WTC11 (cell line): ENCODE results near the gene THSD7B. TPM values are rescaled to one million over a fixed set of nuclear protein-coding genes. Genes with fewer than 3 reads are reported as not detected.

ENCODE experiments used
- ATAC-seq: fragments of 200-7000 bp; cut with Tn5 transposase; 2 replicates; pipeline ENCODE4 v1.10.0; 2021; ENCODE audit warnings: mild to moderate bottlenecking, moderate library complexity
- CTCF ChIA-PET: fragments of 300-600 bp; sonication (Branson Sonifier 250); formaldehyde crosslinking; loops from one replicate; lab custom pipeline; 2021; ENCODE audit warnings: antibody characterized with exemption; lab: Charles Lee
- POLR2A ChIA-PET: fragments of 350-600 bp; sonication (Branson Sonifier 250); formaldehyde crosslinking; loops from one replicate; lab custom pipeline; 2021; ENCODE audit warnings: antibody characterized with exemption; lab: Charles Lee
- DNase-seq: peaks from one replicate; pipeline ENCODE4 v3.0.0; 2021; ENCODE audit warnings: low spot score
- H3K27ac Mint-ChIP-seq: 2 replicates; pipeline ENCODE4 v1.8.0; 2021; ENCODE audit warnings: mixed read lengths
- H3K27me3 Mint-ChIP-seq: 2 replicates; pipeline ENCODE4 v1.8.0; 2021; ENCODE audit warnings: low read depth, mild to moderate bottlenecking, moderate library complexity, mixed read lengths
- H3K36me3 Mint-ChIP-seq: 2 replicates; pipeline ENCODE4 v1.8.0; 2021; ENCODE audit warnings: mixed read lengths
- H3K4me1 Mint-ChIP-seq: 2 replicates; pipeline ENCODE4 v1.8.0; 2022; ENCODE audit warnings: mixed read lengths
- H3K4me3 Mint-ChIP-seq: 2 replicates; pipeline ENCODE4 v1.8.0; 2021; ENCODE audit warnings: mild to moderate bottlenecking, moderate library complexity, mixed read lengths
- H3K9me3 Mint-ChIP-seq: 2 replicates; pipeline ENCODE4 v1.8.0; 2021; ENCODE audit warnings: mixed read lengths
- ELF4 ChIP-seq: sonication (generic); formaldehyde crosslinking; IDR thresholded peaks from 2 replicates; pipeline ENCODE4 v1.8.1; 2022; ENCODE audit warnings: low read depth, mild to moderate bottlenecking, moderate library complexity, missing genetic modification reagents
- GRHL2 ChIP-seq: fragments of 250-450 bp; sonication (Bioruptor Pico); IDR thresholded peaks from 2 replicates; pipeline ENCODE4 v1.8.0; 2022; ENCODE audit warnings: mild to moderate bottlenecking, moderate library complexity; ENCODE audit not compliant: insufficient replicate concordance, severe bottlenecking
- IRF1 ChIP-seq: sonication (generic); formaldehyde crosslinking; IDR thresholded peaks from 2 replicates; pipeline ENCODE4 v1.8.0; 2023; ENCODE audit warnings: missing genetic modification reagents
- IRF2 ChIP-seq: sonication (generic); formaldehyde crosslinking; IDR thresholded peaks from 2 replicates; pipeline ENCODE4 v1.8.0; 2022; ENCODE audit warnings: low read depth, missing genetic modification reagents, borderline replicate concordance
- NFATC4 ChIP-seq: fragments of 250-450 bp; sonication (Bioruptor Pico); IDR thresholded peaks from 2 replicates; pipeline ENCODE4 v1.9.0; 2021; ENCODE audit warnings: mild to moderate bottlenecking
- ZBTB43 ChIP-seq: sonication (generic); formaldehyde crosslinking; IDR thresholded peaks from 2 replicates; pipeline ENCODE4 v1.8.1; 2023; ENCODE audit warnings: mild to moderate bottlenecking, missing genetic modification reagents
- ZNF138 ChIP-seq: sonication (generic); formaldehyde crosslinking; conservative IDR thresholded peaks from 2 replicates; pipeline ENCODE4 v1.8.1; 2022; ENCODE audit warnings: mild to moderate bottlenecking, moderate library complexity, missing genetic modification reagents
- ZNF232 ChIP-seq: sonication (generic); formaldehyde crosslinking; IDR thresholded peaks from 2 replicates; pipeline ENCODE4 v1.8.0; 2022; ENCODE audit warnings: mild to moderate bottlenecking, missing genetic modification reagents
- ZNF532 ChIP-seq: fragments of 250-450 bp; sonication (Bioruptor Pico); IDR thresholded peaks from 2 replicates; pipeline ENCODE4 v1.9.0; 2021; ENCODE audit warnings: mild to moderate bottlenecking, borderline replicate concordance
- ZNF671 ChIP-seq: fragments of 250-450 bp; sonication (Bioruptor Pico); IDR thresholded peaks from 2 replicates; pipeline ENCODE4 v1.8.0; 2021; ENCODE audit warnings: mild to moderate bottlenecking
- ZSCAN18 ChIP-seq: fragments of 250-450 bp; sonication (Bioruptor Pico); IDR thresholded peaks from 2 replicates; pipeline ENCODE4 v2.1.2; 2022; ENCODE audit warnings: mild to moderate bottlenecking, moderate library complexity
- total RNA-seq: library from RNA; stranded (reverse); gene quantifications from 3 replicates; pipeline ENCODE4 v1.2.3, GENCODE V29; 2021
- TF ChIP-seq, protein P1 (sequence below): sonication (generic); formaldehyde crosslinking; IDR thresholded peaks from 2 replicates; pipeline ENCODE4 v1.8.1; 2023; ENCODE audit warnings: mild to moderate bottlenecking, missing genetic modification reagents, moderate library complexity
- TF ChIP-seq, protein P2 (sequence below): fragments of 250-450 bp; sonication (Bioruptor Pico); IDR thresholded peaks from 2 replicates; pipeline ENCODE4 v1.9.0; 2021; ENCODE audit warnings: mild to moderate bottlenecking

The THSD7B gene
- total RNA-seq, 1 experiment from 2014 or later = 2.9 TPM

DNA sequence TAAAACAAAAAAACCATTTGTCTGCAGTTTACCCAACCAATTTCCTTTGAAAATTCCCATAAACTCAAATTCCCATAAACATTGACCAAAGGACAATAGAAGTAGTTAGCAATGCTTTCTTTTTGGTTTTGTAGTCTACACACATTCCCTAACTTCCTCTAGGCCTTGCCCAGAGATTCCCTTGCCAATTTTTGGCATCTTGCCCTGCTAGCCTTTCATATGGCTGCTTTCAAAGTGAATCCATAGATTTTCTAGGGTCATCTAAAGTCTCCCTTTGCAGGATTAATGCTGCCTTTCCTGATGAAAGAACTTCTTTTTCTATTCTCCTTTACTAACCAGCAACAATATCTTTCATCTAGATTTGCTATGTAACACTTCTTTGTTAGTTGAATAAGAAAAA is 33.4 kb downstream of the THSD7B start (continued):
- TF ChIP-seq ZSCAN18 (CRISPR knock-in tag) (no peak), ZBTB43 (CRISPR knock-in tag) (no peak), ZNF671 (CRISPR knock-in tag) (no peak), IRF1 (CRISPR knock-in tag) (no peak)

DNA sequence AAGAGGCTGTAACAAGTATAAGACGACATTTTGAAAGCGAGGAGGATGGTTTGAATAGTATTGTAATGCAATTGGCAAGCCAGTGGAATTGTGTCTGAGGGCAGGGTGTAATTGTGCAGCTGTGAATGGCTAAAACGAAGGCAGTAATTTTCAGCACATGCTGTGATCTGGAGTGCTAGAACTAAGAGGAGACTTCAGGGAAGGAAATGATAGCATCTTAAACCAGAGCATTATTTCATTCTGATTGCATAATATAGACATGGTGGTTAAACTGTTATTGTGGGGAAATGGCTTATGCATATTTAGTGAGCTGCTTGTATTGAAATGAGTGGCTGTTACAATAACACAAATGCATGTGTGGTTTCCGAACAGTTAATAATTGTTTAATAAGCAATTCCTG is 36.3 kb downstream of the THSD7B start:
- POLR2A ChIA-PET = no interaction called here
- TF ChIP-seq ZNF532 (no peak), ELF4 (CRISPR knock-in tag) (no peak)
- TF ChIP-seq, all 79 proteins: peak for 0
- peaks cover 10% of the 10 kb centered on the region for H3K4me1 Mint-ChIP-seq
- H3K27ac Mint-ChIP-seq = no peak overlapping the region
- ATAC-seq = no peak
- no peak for DNase-seq
- H3K27me3 Mint-ChIP-seq = no peaks in the 10 kb centered on the region
- CTCF ChIA-PET = no interaction called here
- no peak overlapping the region for H3K4me3 Mint-ChIP-seq
- peaks cover 15% of the 10 kb centered on the region for H3K9me3 Mint-ChIP-seq
- no peaks in the 10 kb centered on the region; the same call in 1 of the 2 replicates for H3K36me3 Mint-ChIP-seq

GRCh38 chr2:136809998-136810397 is 44.7 kb downstream of the THSD7B start:
- POLR2A ChIA-PET = no interaction called here
- DNase-seq = no peak
- peaks cover 14% of the 10 kb centered on the region for H3K9me3 Mint-ChIP-seq
- no peak overlapping the region for H3K4me3 Mint-ChIP-seq
- no peak overlapping the region for H3K27ac Mint-ChIP-seq
- no peak for ATAC-seq
- CTCF ChIA-PET = interaction anchor here (1.3 kb wide), 1 partner anchor 14 kb away, joined by 4 read pairs; no protein-coding TSS in a partner anchor
- TF ChIP-seq ZNF138 (CRISPR knock-in tag) = no peak
- TF ChIP-seq, protein P1, sequence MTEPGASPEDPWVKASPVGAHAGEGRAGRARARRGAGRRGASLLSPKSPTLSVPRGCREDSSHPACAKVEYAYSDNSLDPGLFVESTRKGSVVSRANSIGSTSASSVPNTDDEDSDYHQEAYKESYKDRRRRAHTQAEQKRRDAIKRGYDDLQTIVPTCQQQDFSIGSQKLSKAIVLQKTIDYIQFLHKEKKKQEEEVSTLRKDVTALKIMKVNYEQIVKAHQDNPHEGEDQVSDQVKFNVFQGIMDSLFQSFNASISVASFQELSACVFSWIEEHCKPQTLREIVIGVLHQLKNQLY (CRISPR knock-in tag) = no peak
- TF ChIP-seq IRF2 (CRISPR knock-in tag) = no peak
- TF ChIP-seq, protein P2, sequence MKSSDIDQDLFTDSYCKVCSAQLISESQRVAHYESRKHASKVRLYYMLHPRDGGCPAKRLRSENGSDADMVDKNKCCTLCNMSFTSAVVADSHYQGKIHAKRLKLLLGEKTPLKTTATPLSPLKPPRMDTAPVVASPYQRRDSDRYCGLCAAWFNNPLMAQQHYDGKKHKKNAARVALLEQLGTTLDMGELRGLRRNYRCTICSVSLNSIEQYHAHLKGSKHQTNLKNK (CRISPR knock-in tag) = no peak
- no peak for TF ChIP-seq NFATC4 (CRISPR knock-in tag)
- TF ChIP-seq ZNF232 (CRISPR knock-in tag) = no peak
- no peak for TF ChIP-seq GRHL2 (CRISPR knock-in tag)
- H3K36me3 Mint-ChIP-seq = no peaks in the 10 kb centered on the region; the same call in 1 of the 2 replicates
- 0 out of 2 replicates have a peak, but pooled peaks cover 4% of the 10 kb centered on the region for H3K4me1 Mint-ChIP-seq
- no peaks in the 10 kb centered on the region for H3K27me3 Mint-ChIP-seq
